HFFc6 (cell line): Measurements from ENCODE around the gene CASP10. TPM values are rescaled to one million over a fixed set of nuclear protein-coding genes. Genes with fewer than 3 reads are reported as not detected.

Experiments used
- DNase-seq: peaks from one replicate; pipeline ENCODE4 v3.0.0-alpha.2; 2018
- H3K27ac Mint-ChIP-seq: 2 replicates; pipeline ENCODE4 v1.8.0; 2020; ENCODE audit warnings: mild to moderate bottlenecking, mixed read lengths
- H3K27me3 Mint-ChIP-seq: 2 replicates; pipeline ENCODE4 v1.8.0; 2021; ENCODE audit warnings: mild to moderate bottlenecking, moderate library complexity, mixed read lengths; ENCODE audit not compliant: insufficient read depth
- H3K36me3 Mint-ChIP-seq: 2 replicates; pipeline ENCODE4 v1.8.0; 2021; ENCODE audit warnings: low read depth, mixed read lengths
- H3K4me1 Mint-ChIP-seq: 2 replicates; pipeline ENCODE4 v1.8.0; 2020; ENCODE audit warnings: low read depth, mixed read lengths
- H3K4me3 Mint-ChIP-seq: 2 replicates; pipeline ENCODE4 v1.8.0; 2020; ENCODE audit warnings: mild to moderate bottlenecking, moderate library complexity, mixed read lengths
- H3K9me3 Mint-ChIP-seq: 2 replicates; pipeline ENCODE4 v1.8.0; 2020; ENCODE audit warnings: mild to moderate bottlenecking, mixed read lengths
- total RNA-seq, 6 experiments: library from RNA; stranded (reverse); fragmentation: NEBNext Ultra II Directional; extraction: Animal tissue kit (Norgen Biotek cat#: 25700); gene quantifications; 2 replicates in 1 of 6; 3 replicates in 5 of 6; pipeline ENCODE4 v1.2.3, GENCODE V29; 2021
- TF ChIP-seq, protein P1 (sequence below): fragments of 200-600 bp; sonication (generic); IDR thresholded peaks from 2 replicates; pipeline ENCODE4 v1.5.0; 2021; ENCODE audit warnings: antibody characterized with exemption, mild to moderate bottlenecking

The CASP10 gene
- total RNA-seq, 6 experiments from 2014 or later = 0.36 to 1.9 (median 1.6) TPM

DNA sequence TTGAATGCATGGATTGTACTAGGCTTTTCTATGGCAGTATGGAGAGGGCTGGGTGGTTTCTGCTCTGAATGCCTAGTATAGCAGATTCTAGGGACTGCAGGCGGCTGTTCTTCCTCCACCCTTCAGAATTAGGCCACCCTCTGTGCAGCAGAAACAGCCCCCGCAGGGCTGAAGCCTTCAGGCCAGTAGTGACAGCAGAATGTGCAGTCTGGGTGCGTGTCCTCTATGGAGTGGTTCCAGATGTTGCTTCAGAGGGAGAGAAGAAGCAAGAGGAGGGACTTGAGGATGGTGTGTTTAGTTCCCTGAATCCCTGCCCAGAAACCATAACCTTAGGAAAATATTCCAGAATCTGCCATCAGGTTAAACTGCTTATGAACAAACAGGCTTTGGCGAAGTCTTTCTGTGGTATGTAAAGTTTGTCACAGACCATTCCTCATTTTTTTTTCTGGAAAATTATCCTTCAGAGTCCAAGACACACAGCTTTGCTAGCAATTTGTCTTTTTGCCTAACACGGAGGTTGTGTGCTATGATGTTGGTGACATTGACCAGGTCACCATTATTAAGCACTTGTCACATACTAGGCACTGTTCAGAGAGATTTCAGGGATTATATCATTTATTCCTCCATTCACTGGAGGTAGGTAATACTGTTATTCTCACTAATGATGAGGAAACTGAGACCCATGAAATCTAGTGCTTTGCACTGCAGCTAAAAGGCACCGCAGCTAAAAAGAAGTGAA, 21.1 kb downstream of the CASP10 start:
- H3K4me3 Mint-ChIP-seq = no peak overlapping the region
- H3K9me3 Mint-ChIP-seq = no peaks in the 10 kb centered on the region
- peaks cover 26% of the 10 kb centered on the region for H3K4me1 Mint-ChIP-seq
- DNase-seq = peak; percentile 49
- H3K27ac Mint-ChIP-seq = peak overlapping the region; percentile 24; the same call in 1 of the 2 replicates
- H3K36me3 Mint-ChIP-seq = no peaks in the 10 kb centered on the region
- TF ChIP-seq, protein P1, sequence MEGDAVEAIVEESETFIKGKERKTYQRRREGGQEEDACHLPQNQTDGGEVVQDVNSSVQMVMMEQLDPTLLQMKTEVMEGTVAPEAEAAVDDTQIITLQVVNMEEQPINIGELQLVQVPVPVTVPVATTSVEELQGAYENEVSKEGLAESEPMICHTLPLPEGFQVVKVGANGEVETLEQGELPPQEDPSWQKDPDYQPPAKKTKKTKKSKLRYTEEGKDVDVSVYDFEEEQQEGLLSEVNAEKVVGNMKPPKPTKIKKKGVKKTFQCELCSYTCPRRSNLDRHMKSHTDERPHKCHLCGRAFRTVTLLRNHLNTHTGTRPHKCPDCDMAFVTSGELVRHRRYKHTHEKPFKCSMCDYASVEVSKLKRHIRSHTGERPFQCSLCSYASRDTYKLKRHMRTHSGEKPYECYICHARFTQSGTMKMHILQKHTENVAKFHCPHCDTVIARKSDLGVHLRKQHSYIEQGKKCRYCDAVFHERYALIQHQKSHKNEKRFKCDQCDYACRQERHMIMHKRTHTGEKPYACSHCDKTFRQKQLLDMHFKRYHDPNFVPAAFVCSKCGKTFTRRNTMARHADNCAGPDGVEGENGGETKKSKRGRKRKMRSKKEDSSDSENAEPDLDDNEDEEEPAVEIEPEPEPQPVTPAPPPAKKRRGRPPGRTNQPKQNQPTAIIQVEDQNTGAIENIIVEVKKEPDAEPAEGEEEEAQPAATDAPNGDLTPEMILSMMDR = no peak
- H3K27me3 Mint-ChIP-seq = no peaks in the 10 kb centered on the region

DNA sequence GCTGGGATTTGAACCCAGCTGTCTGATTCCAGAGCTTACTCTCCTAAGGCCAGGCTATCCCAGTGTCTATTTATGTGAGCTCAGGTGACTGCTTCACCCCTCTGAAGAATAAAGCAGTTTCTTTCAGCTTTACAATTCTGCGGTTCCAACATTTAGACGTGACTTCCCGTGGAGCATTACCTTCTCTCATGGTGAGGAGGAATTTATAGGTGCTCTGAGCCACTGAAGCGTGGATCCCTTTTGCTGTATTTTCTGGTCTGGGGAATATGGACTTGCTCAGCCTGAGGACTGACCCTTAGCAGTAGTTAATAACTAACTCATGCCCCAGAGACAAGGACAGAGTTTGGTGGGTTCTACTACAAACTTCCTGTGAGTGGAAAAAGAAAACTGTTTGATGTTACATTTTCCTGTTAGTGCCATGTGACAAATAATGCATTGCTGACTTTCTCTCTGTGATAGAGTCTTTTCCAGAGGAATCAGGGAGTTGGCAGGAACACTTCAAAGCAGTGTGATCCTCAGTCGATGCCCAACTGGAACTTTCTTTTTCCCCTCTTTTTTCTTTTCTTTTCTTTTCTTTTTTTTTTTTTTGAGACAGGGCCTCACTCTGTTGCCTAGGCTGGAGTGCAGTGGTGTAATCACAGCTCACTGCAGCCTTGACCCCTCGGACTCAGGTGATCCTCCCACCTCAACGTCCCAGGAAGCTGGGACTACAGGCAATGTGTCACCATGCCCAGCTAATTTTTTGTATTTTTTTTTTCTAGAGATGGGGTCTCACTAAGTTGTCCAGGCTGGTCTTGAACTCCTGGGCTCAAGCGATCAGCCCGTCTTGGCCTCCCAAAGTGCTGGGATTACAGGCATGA, 21.9 kb downstream of the CASP10 start:
- no peaks in the 10 kb centered on the region for H3K36me3 Mint-ChIP-seq
- H3K4me1 Mint-ChIP-seq = peaks cover 26% of the 10 kb centered on the region
- H3K4me3 Mint-ChIP-seq = no peak overlapping the region
- no peak overlapping the region for H3K27ac Mint-ChIP-seq
- DNase-seq = no peak
- no peaks in the 10 kb centered on the region for H3K9me3 Mint-ChIP-seq
- TF ChIP-seq, protein P1 = no peak
- H3K27me3 Mint-ChIP-seq = no peaks in the 10 kb centered on the region; the same call in 1 of the 2 replicates

DNA sequence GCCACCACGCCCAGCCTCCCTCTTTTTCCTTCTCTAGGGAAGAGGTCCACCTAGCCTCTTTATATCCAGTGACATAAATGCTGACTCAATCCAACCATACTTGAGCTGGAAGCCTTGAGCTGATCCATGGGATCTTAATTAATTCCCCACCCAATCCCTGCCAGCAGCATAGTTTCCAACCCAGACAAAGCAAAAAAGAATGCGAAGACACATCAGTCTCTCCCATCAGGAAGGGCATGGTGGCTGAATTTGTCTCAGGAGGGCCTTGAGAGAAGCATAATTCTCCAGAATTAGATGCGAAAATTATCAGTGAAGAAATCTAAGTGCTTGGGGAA, 22.5 kb downstream of the CASP10 start:
- no peak overlapping the region for H3K4me3 Mint-ChIP-seq
- TF ChIP-seq, protein P1 = no peak
- no peaks in the 10 kb centered on the region; the same call in 1 of the 2 replicates for H3K27me3 Mint-ChIP-seq
- H3K4me1 Mint-ChIP-seq = peaks cover 26% of the 10 kb centered on the region
- no peak overlapping the region for H3K27ac Mint-ChIP-seq
- no peak for DNase-seq
- H3K9me3 Mint-ChIP-seq = no peaks in the 10 kb centered on the region
- H3K36me3 Mint-ChIP-seq = no peaks in the 10 kb centered on the region

DNA sequence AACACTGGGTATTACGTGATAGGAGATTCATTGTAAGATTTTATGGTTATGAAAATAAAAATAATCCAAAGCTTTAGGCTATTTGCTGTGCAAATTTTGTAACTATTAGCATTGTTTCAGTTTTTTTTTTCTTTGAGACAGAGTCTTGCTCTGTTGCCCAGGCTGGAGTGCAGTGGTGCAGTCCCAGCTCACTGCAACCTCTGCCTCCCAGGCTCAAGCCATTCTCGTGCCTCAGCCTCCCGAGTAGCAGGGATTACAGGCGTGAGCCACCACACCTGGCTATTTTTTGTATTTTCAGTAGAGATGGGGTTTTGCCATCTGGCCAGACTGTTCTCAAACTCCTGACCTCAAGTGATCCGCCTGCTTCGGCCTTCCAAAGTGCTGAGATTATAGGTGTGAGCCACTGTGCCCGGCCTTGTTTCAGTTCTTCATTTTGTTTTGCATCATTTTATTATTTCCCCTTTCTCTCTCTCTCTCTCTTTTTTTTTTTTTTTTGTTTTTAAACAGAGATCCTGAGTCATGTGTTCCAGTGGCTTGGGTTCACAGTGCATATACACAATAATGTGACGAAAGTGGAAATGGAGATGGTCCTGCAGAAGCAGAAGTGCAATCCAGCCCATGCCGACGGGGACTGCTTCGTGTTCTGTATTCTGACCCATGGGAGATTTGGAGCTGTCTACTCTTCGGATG, 25.8 kb downstream of the CASP10 start:
- Mint-ChIP-seq H3K27me3 (no peaks in the 10 kb centered on the region; the same call in 1 of the 2 replicates), H3K4me1 (peaks cover 15% of the 10 kb centered on the region)
- TF ChIP-seq, protein P1 = no peak

DNA sequence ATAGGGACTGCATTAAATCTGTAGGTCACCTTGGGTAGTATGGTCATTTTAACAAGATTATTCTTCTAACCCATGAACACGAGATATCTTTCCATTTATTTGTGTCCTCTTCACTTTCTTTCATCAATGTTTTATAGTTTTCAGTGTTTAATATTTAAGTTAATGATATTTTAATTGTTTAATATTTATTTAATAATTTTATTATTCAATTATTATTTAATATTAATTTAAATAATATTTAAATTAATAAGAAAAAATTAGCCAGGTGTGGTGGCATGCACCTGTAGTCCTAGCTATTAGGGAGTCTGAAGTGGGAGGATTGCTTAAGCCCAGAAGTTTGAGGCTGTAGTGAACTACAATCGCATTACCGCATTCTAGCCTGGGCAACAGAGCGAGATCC, 33.0 kb downstream of the CASP10 start:
- H3K27ac Mint-ChIP-seq = no peak overlapping the region
- no peaks in the 10 kb centered on the region for H3K27me3 Mint-ChIP-seq
- H3K4me3 Mint-ChIP-seq = no peak overlapping the region
- no peaks in the 10 kb centered on the region for H3K9me3 Mint-ChIP-seq
- H3K4me1 Mint-ChIP-seq = no peaks in the 10 kb centered on the region
- TF ChIP-seq, protein P1 = no peak
- no peak for DNase-seq
- H3K36me3 Mint-ChIP-seq = no peaks in the 10 kb centered on the region

More for the DNA sequence above, 25.8 kb downstream of the CASP10 start:
- Mint-ChIP-seq H3K27ac (no peak overlapping the region), H3K36me3 (no peaks in the 10 kb centered on the region), H3K9me3 (no peaks in the 10 kb centered on the region), H3K4me3 (no peak overlapping the region)
- DNase-seq = no peak
